ENCODE data around the gene CD207. TPM values are rescaled to one million over a fixed set of nuclear protein-coding genes. Genes with fewer than 3 reads are reported as not detected.

Gene CD207
- total and polyA plus RNA-seq, 2 of the 8 experiments (the other 6 are each of a cell fraction or from before 2014, with no cell fraction given) = not detected

DNA sequence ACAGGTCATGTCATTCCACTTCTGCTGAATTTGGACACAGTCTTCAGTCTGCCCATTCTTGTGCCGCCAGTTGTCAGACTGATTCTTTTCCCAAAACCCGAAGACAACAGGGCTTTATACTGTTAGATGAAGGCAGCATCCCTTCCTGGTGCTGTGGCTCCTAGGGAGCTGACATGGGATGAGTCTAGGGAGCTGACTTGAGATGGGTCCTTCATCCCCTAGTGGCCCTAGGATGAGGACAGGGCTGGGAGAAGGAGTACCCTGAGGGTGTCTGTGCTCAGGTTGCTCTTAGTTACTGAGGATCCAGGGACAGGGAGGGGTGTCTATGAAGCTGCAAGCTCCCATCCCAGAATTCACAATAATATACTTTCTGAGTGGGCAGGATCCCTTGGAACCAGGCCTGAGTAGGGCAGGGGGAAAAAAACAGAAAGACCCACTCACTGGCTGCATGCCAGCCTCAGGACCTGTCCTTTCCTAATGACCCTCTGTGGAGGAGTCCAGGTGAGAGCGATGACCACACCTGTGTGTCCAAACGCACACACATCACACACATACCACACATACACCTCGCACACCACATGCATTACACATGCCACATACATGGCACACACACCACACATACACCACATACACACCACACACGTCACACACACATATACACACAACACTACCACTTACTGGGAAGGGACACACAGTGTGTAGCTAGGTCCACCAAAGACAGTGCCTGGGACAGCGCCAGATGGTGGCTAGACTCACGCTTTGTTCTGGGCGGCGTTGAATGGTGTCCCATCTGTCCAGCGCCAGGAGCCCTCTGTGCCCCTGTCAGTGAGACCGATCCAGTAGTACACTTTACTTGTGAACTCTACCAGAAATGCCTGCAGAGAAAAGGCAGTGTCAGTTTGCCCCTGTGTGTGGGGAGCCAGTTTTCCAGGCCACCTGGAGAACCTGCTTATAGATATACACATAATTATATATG, 26.3 kb downstream of the CD207 start:
- H3K4me2 ChIP-seq (ENCODE audit: insufficient read depth in 1 of 2, low read depth in 2 of 2, low read length in 2 of 2) = no peak overlapping the region
- H3K18ac ChIP-seq (ENCODE audit: extremely low read depth, low read length) = no peak overlapping the region
- H4K5ac ChIP-seq (ENCODE audit: insufficient read length, low read depth, low read length) = no peak overlapping the region
- 90% methylated on average over 12 of the region's 12 CpGs; no CpG with 5 or more reads in 1 of the 2 experiments for WGBS, 2 experiments (ENCODE audit: extremely low coverage in 1 of 2, insufficient coverage in 1 of 2, insufficient read length in 1 of 2, insufficient replicate concordance in 2 of 2, low coverage in 1 of 2, low lambda C conversion rate in 2 of 2, missing lambda C conversion rate in 1 of 2)
- no peak overlapping the region; the same call in 1 of the 2 replicates for H2AK5ac ChIP-seq (ENCODE audit: low read depth, low read length)
- DNase-seq (ENCODE audit: low read depth in 1 of 2, low spot score in 2 of 2) = no peak
- H2BK15ac ChIP-seq (ENCODE audit: low read length) = no peak overlapping the region
- ChIA-PET CTCF (ENCODE audit: partially characterized antibody) (interaction anchor here (0.8 to 1.4 kb wide), 7 partner anchors 17 to 111 kb away, joined by 3 to 5 read pairs (median 3); partner anchors contain the start of gene FIGLA), POLR2A (ENCODE audit: partially characterized antibody) (interaction anchor here (0.6 kb wide), 1 partner anchor 100 kb away, joined by 3 read pairs; no protein-coding TSS in a partner anchor)
- no peak overlapping the region for H3K4me3 ChIP-seq (ENCODE audit: extremely low read depth in 1 of 4, insufficient read depth in 2 of 4, low read depth in 3 of 4, low read length in 4 of 4)
- H2BK20ac ChIP-seq (ENCODE audit: low read length) = no peak overlapping the region
- no peak overlapping the region for H2BK5ac ChIP-seq (ENCODE audit: low read depth, low read length)
- H3K4ac ChIP-seq (replicated peaks; ENCODE audit: insufficient read length, low read depth, low read length) = no peak overlapping the region
- H3K14ac ChIP-seq (ENCODE audit: insufficient read length) = no peak overlapping the region
- no peaks in the 10 kb centered on the region for H3K23me2 ChIP-seq (ENCODE audit: low read depth, low read length)
- no peak overlapping the region for H3K23ac ChIP-seq (ENCODE audit: insufficient read length)
- peak overlapping the region in 1 of 4 experiments; percentile 47; a peak in 1 of 7 replicates for H3K9ac ChIP-seq (replicated peaks in 1 of 4; ENCODE audit: extremely low read depth in 1 of 4, low read depth in 3 of 4, low read length in 3 of 4)
- H3K36me3 ChIP-seq (ENCODE audit: control insufficient read depth in 2 of 4, insufficient read depth in 4 of 4, low read length in 3 of 4) = no peaks in the 10 kb centered on the region
- no peak overlapping the region for H3K27ac ChIP-seq (ENCODE audit: low read depth, low read length)
- FAIRE-seq = no peak
- H2BK12ac ChIP-seq (ENCODE audit: low read depth, low read length) = no peak overlapping the region
- H3K9me3 ChIP-seq (ENCODE audit: insufficient read depth in 2 of 2, low read depth in 1 of 2, low read length in 1 of 2) = no peaks in the 10 kb centered on the region
- H2BK120ac ChIP-seq (replicated peaks; ENCODE audit: low read depth, low read length) = no peak overlapping the region
- no peaks in the 10 kb centered on the region for H3K79me1 ChIP-seq (ENCODE audit: low read depth, low read length)
- H4K20me1 ChIP-seq (replicated peaks in 1 of 2; ENCODE audit: control insufficient read depth in 1 of 2, insufficient read depth in 2 of 2, low read length in 2 of 2) = peaks cover 0 to 2% of the 10 kb centered on the region in 2 experiments
- H3K27me3 ChIP-seq (replicated peaks in 1 of 4; ENCODE audit: control insufficient read depth in 3 of 4, extremely low read depth in 1 of 4, insufficient read depth in 3 of 4, low read length in 3 of 4) = peaks cover 0 to 3% (median 0%) of the 10 kb centered on the region in 4 experiments; a peak in 1 of 7 replicates
- no peak overlapping the region for H2AFZ ChIP-seq (ENCODE audit: low read length)
- H3K56ac ChIP-seq (replicated peaks; ENCODE audit: insufficient read length, low read depth, low read length) = no peak overlapping the region
- H3K79me2 ChIP-seq (ENCODE audit: control insufficient read depth in 1 of 2, insufficient read depth in 2 of 2, low read length in 2 of 2) = no peaks in the 10 kb centered on the region
- H4K8ac ChIP-seq (ENCODE audit: extremely low read depth, insufficient read depth, low read length) = no peak overlapping the region; the same call in 1 of the 2 replicates
- peak overlapping the region; percentile 34 for H4K91ac ChIP-seq (replicated peaks; ENCODE audit: insufficient read length, low read length)
- H3K4me1 ChIP-seq (replicated peaks in 1 of 4; ENCODE audit: control insufficient read depth in 3 of 4, insufficient read depth in 4 of 4, low read length in 3 of 4) = no peaks in the 10 kb centered on the region
- TF ChIP-seq SIX5 (IDR thresholded peaks at IDR 0.05; ENCODE audit: low read depth, low read length) (no peak), CTBP2 (IDR thresholded peaks at IDR 0.05; ENCODE audit: borderline replicate concordance, insufficient read depth, insufficient read length, low read length) (no peak), TCF12 (IDR thresholded peaks at IDR 0.05; ENCODE audit: low read depth, low read length) (no peak), USF2 (IDR thresholded peaks at IDR 0.05; ENCODE audit: low read length) (no peak), CBX8 (IDR thresholded peaks at IDR 0.05; ENCODE audit: borderline replicate concordance, low read depth, low read length) (no peak), SRF (IDR thresholded peaks at IDR 0.05; ENCODE audit: low read depth, low read length) (no peak), ZNF274 (IDR thresholded peaks at IDR 0.05; ENCODE audit: borderline replicate concordance, extremely low read depth, low read length) (no peak), TEAD4 (IDR thresholded peaks at IDR 0.05; ENCODE audit: low read depth, low read length) (no peak), CREB1 (IDR thresholded peaks at IDR 0.05) (no peak), EZH2 (IDR thresholded peaks at IDR 0.05; ENCODE audit: low read depth, low read length, severe bottlenecking) (no peak)

All from H1 (cell line).